ENCODE measurements around the gene GNB4. TPM values are rescaled to one million over a fixed set of nuclear protein-coding genes. Genes with fewer than 3 reads are reported as not detected.

GNB4 gene
- total RNA-seq, 1 experiment from 2014 or later: 36.7 TPM

DNA sequence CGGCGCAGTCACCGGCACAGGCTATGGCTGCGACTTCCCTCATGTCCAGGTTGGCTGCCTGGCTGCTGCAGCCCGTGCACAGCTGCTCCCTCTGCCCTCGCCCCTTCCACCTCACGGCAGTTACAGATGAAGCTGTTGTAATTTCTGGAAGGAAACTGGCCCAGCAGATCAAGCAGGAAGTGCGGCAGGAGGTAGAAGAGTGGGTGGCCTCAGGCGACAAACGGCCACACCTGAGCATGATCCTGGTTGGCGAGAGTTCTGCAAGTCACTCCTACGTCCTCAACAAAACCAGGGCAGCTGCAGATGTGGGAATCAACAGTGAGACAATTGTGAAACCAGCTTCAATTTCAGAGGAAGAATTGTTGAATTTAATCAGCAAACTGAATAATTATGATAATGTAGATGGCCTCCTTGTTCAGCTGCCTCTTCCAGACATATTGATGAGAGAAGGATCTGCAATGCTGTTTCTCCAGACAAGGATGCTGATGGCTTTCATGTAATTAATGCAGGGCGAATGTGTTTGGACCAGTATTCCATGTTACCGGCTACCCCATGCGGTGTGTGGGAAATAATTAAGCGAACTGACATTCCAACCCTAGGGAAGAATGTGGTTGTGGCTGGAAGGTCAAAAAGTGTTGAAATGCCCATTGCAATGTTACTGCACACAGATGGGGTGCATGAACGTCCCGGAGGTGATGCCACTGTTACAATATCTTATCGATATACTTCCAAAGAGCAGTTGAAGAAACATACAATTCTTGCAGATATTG lies 13.2 kb upstream of the GNB4 start:
- H3K27ac Mint-ChIP-seq: no peak overlapping the region
- H3K36me3 Mint-ChIP-seq: no peaks in the 10 kb centered on the region
- H3K9me3 Mint-ChIP-seq: peaks cover 8% of the 10 kb centered on the region; the same call in 1 of the 2 replicates
- ChIA-PET POLR2A (no interaction called here), CTCF (interaction anchor here (0.8 kb wide), 1 partner anchor 18 kb away, joined by 3 read pairs; no protein-coding TSS in a partner anchor)
- TF ChIP-seq, protein P1, sequence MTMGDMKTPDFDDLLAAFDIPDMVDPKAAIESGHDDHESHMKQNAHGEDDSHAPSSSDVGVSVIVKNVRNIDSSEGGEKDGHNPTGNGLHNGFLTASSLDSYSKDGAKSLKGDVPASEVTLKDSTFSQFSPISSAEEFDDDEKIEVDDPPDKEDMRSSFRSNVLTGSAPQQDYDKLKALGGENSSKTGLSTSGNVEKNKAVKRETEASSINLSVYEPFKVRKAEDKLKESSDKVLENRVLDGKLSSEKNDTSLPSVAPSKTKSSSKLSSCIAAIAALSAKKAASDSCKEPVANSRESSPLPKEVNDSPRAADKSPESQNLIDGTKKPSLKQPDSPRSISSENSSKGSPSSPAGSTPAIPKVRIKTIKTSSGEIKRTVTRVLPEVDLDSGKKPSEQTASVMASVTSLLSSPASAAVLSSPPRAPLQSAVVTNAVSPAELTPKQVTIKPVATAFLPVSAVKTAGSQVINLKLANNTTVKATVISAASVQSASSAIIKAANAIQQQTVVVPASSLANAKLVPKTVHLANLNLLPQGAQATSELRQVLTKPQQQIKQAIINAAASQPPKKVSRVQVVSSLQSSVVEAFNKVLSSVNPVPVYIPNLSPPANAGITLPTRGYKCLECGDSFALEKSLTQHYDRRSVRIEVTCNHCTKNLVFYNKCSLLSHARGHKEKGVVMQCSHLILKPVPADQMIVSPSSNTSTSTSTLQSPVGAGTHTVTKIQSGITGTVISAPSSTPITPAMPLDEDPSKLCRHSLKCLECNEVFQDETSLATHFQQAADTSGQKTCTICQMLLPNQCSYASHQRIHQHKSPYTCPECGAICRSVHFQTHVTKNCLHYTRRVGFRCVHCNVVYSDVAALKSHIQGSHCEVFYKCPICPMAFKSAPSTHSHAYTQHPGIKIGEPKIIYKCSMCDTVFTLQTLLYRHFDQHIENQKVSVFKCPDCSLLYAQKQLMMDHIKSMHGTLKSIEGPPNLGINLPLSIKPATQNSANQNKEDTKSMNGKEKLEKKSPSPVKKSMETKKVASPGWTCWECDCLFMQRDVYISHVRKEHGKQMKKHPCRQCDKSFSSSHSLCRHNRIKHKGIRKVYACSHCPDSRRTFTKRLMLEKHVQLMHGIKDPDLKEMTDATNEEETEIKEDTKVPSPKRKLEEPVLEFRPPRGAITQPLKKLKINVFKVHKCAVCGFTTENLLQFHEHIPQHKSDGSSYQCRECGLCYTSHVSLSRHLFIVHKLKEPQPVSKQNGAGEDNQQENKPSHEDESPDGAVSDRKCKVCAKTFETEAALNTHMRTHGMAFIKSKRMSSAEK (CRISPR knock-in tag; IDR thresholded peaks at IDR 0.05; ENCODE audit: borderline replicate concordance): no peak
- TF ChIP-seq ZNF416 (CRISPR knock-in tag; IDR thresholded peaks at IDR 0.05) (no peak), NR3C1 (CRISPR knock-in tag; conservative IDR thresholded peaks at IDR 0.05; ENCODE audit: low read depth) (no peak), MAX (CRISPR knock-in tag; IDR thresholded peaks at IDR 0.05) (0 out of 2 replicates have a peak, but pooled peaks have one; percentile 15), ATF2 (CRISPR knock-in tag; IDR thresholded peaks at IDR 0.05; ENCODE audit: borderline replicate concordance, low read depth) (no peak), RELA (CRISPR knock-in tag; IDR thresholded peaks at IDR 0.05; ENCODE audit: borderline replicate concordance) (no peak)
- ATAC-seq (peak; percentile 83), DNase-seq (ENCODE audit: low spot score) (no peak)
- peaks cover 11% of the 10 kb centered on the region for H3K4me1 Mint-ChIP-seq
- H3K27me3 Mint-ChIP-seq (ENCODE audit: low read depth): no peaks in the 10 kb centered on the region
- H3K4me3 Mint-ChIP-seq: no peak overlapping the region

DNA sequence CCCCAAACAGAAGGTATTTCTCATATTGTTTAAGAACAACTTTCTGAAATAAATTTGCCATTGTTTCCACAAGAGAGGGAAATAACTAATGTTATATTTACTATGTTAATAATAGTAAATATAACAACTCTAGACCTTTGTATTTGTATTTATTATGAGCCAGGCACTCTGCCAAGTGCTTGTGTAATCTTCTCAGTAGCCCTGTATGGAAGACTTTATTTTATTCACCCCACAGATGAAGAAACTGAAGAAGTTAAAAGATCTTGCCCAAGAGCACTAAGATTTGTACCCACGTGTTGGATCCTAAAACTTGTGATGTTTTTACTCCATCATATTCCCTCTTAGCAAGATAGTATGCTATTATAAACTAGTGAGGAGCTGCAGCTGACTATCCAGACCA lies 12.0 kb upstream of the GNB4 start:
- Mint-ChIP-seq H3K27me3 (ENCODE audit: low read depth) (no peaks in the 10 kb centered on the region), H3K36me3 (no peaks in the 10 kb centered on the region), H3K9me3 (peaks cover 8% of the 10 kb centered on the region; the same call in 1 of the 2 replicates), H3K4me3 (no peak overlapping the region), H3K4me1 (peaks cover 9% of the 10 kb centered on the region), H3K27ac (no peak overlapping the region)
- POLR2A ChIA-PET: no interaction called here
- CTCF ChIA-PET: no interaction called here
- TF ChIP-seq ZNF416 (CRISPR knock-in tag; IDR thresholded peaks at IDR 0.05): no peak
- no peak for TF ChIP-seq AR (CRISPR knock-in tag; IDR thresholded peaks at IDR 0.05)
- TF ChIP-seq GTF2I (CRISPR knock-in tag; conservative IDR thresholded peaks at IDR 0.05): no peak
- TF ChIP-seq, protein P2, sequence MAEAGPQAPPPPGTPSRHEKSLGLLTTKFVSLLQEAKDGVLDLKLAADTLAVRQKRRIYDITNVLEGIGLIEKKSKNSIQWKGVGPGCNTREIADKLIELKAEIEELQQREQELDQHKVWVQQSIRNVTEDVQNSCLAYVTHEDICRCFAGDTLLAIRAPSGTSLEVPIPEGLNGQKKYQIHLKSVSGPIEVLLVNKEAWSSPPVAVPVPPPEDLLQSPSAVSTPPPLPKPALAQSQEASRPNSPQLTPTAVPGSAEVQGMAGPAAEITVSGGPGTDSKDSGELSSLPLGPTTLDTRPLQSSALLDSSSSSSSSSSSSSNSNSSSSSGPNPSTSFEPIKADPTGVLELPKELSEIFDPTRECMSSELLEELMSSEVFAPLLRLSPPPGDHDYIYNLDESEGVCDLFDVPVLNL (CRISPR knock-in tag; IDR thresholded peaks at IDR 0.05; ENCODE audit: borderline replicate concordance, low read depth): no peak
- TF ChIP-seq NR1H2 (CRISPR knock-in tag; IDR thresholded peaks at IDR 0.05): no peak
- no peak for TF ChIP-seq RELA (CRISPR knock-in tag; IDR thresholded peaks at IDR 0.05; ENCODE audit: borderline replicate concordance)
- TF ChIP-seq, protein P3, sequence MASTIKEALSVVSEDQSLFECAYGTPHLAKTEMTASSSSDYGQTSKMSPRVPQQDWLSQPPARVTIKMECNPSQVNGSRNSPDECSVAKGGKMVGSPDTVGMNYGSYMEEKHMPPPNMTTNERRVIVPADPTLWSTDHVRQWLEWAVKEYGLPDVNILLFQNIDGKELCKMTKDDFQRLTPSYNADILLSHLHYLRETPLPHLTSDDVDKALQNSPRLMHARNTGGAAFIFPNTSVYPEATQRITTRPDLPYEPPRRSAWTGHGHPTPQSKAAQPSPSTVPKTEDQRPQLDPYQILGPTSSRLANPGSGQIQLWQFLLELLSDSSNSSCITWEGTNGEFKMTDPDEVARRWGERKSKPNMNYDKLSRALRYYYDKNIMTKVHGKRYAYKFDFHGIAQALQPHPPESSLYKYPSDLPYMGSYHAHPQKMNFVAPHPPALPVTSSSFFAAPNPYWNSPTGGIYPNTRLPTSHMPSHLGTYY (CRISPR knock-in tag; IDR thresholded peaks at IDR 0.05): no peak
- no peak for TF ChIP-seq TEAD1 (CRISPR knock-in tag; IDR thresholded peaks at IDR 0.05)
- TF ChIP-seq PRRX2 (CRISPR knock-in tag; IDR thresholded peaks at IDR 0.05): no peak
- no peak for TF ChIP-seq CBFB (CRISPR knock-in tag; IDR thresholded peaks at IDR 0.05; ENCODE audit: low read depth)
- TF ChIP-seq GRHL2 (CRISPR knock-in tag; IDR thresholded peaks at IDR 0.05; ENCODE audit: insufficient replicate concordance, severe bottlenecking): no peak
- no peak for ATAC-seq
- no peak for DNase-seq (ENCODE audit: low spot score)
